GM18951 (cell line): ENCODE results near the gene TXNRD1.

ENCODE experiments used
- POLR2A ChIP-seq: IDR thresholded peaks from 4 replicates; pipeline ENCODE4 v1.6.1; 2011; ENCODE audit warnings: mild to moderate bottlenecking; ENCODE audit not compliant: insufficient read length, insufficient read depth; ENCODE audit errors: extremely low read depth
- in situ Hi-C: fragments of 300-500 bp; cut with MboI; formaldehyde crosslinking; loops from one replicate; pipeline ENCODE4 v1.12.0; 2022; ENCODE audit warnings: low sequenced_read_pairs, mixed read lengths, inconsistent platforms; ENCODE audit not compliant: unreplicated experiment

The TXNRD1 gene

DNA sequence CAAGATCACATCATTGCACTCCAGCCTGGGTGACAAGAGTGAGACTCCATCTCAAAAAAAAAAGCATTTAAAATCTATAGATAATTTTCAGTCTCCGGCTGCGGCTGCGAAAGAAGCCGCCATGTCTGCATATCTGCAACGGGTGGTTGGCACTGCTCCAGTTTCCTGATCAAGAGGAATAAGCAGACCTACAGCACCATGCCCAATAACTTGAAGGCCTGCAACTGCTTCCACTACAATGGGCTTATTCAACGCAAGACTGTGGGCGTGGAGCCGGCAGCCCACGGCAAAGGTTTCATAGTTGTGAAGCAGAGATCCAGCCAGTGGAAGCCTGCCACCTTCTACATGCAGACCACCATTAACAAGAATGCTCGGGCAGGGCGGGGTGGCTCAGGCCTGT is 57.4 kb downstream of the TXNRD1 start:
- TF ChIP-seq POLR2A = no peak

DNA sequence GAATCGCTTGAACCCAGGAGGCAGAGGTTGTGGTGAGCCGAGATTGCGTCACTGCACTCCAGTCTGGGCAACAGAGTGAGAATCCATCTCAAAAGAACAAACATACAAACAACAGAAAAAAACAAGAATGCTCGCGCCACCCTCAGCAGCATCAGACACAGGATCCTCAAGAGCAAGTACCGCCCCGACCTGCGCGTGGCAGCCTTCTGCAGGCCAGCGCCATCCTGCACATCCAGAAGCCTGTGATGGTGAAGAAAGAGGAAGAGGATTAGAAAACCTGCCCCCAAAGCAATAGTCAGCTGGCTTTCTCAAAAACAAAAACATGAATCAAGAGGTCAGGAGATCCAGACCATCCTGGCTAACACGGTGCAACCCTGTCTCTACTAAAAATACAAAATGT is 57.9 kb downstream of the TXNRD1 start:
- TF ChIP-seq POLR2A = no peak
- in situ Hi-C loops = no loop called here

More for the DNA sequence above, 57.4 kb downstream of the TXNRD1 start:
- in situ Hi-C loops = no loop called here

GRCh38 chr12:104274811-104275210 is 59.2 kb downstream of the TXNRD1 start:
- in situ Hi-C loops = no loop called here
- no peak for TF ChIP-seq POLR2A

- no peak for TF ChIP-seq POLR2A
- in situ Hi-C loops = no loop called here
Observed at GRCh38 chr12:104275689-104276088, 60.1 kb downstream of the TXNRD1 start.

GRCh38 chr12:104276273-104277131 is 60.9 kb downstream of the TXNRD1 start:
- in situ Hi-C loops = no loop called here
- no peak for TF ChIP-seq POLR2A

- TF ChIP-seq POLR2A = no peak
- in situ Hi-C loops = no loop called here
Observed at GRCh38 chr12:104279164-104279563, 63.6 kb downstream of the TXNRD1 start.

DNA sequence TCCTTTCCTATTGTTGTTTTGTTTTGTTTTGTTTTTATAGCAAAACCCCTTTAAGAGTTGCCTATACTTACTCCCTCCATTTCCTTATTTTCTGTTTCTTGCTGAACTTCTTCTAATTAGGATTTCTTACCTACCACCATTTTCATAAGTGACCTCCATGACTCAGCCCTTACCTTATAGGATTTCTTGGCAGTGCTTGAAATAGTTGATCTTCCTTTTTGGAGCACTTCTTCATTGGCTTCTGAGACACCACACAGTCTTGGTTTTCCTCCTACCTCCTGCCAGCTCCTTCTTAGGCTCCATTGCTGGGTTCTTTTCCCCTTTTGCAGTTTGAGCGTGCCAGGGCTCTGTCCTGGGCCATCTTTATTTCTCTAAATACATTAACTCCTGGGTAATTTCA is 64.5 kb downstream of the TXNRD1 start:
- in situ Hi-C loops = no loop called here
- TF ChIP-seq POLR2A = no peak

DNA sequence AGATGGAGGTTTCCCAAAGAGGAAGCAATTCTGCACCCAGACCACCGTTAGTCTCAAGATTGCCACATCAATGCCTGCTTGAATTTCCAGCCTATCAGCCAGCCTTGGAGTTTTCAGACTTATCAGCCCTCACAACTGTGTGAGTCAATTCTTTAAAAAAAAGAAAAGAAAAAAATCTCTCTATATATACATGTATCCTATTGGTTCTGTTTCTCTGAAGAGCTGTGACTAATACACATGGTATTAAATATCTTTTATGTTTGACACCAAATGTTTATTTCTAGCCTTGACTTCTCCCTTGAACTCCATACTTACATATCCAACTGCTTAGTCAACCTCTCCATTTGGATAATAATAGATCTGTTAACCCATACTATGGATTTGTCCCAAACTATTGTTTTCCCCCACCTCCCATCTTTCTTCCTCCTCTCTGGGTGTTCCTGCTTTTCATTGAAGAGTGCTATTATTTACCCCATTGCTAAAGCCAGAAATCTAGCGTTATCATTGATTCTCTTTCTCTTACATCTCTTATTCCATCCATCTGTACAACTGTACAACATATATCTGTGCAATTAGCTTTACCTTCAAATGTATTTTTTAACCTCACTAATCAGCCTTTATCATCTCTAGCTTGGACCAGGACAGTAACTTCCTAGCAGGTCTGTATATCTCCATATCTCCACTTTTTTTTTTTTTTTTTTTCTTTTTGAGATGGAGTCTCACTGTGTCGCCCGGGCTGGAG is 65.3 kb downstream of the TXNRD1 start:
- in situ Hi-C loops = no loop called here
- no peak for TF ChIP-seq POLR2A

GRCh38 chr12:104281636-104282035 is 66.1 kb downstream of the TXNRD1 start:
- TF ChIP-seq POLR2A = no peak

GRCh38 chr12:104282109-104282508 is 66.5 kb downstream of the TXNRD1 start:
- in situ Hi-C loops = no loop called here
- no peak for TF ChIP-seq POLR2A

More at GRCh38 chr12:104281636-104282035, 66.1 kb downstream of the TXNRD1 start:
- in situ Hi-C loops = no loop called here

GRCh38 chr12:104285740-104286515 is 70.3 kb downstream of the TXNRD1 start:
- in situ Hi-C loops = no loop called here
- TF ChIP-seq POLR2A = no peak

GRCh38 chr12:104286516-104287482 is 71.2 kb downstream of the TXNRD1 start:
- TF ChIP-seq POLR2A = peak; percentile 85
- in situ Hi-C loops = no loop called here
